Esophagus muscularis mucosa (tissue), 3 donors: Measurements from ENCODE around the gene GNB1.
"Not testable (repeated sequence)": the region's sequence is repeated elsewhere in the genome, so short reads cannot be mapped to it uniquely, and the experiment has no call there.

Experiments
- CTCF ChIP-seq, 3 experiments: fragments of 200-600 bp in 2 of 3; fragments of 450-650 bp in 1 of 3; sonication (generic) in 2 of 3; IDR thresholded peaks; one replicate each; pipeline ENCODE4 v1.5.1; 2017 to 2019; ENCODE audit warnings: antibody characterized with exemption in 3 of 3, mild to moderate bottlenecking in 2 of 3, moderate library complexity in 1 of 3
- EP300 ChIP-seq: sonication (generic); formaldehyde crosslinking; IDR thresholded peaks from one replicate; pipeline ENCODE4 v1.6.1; 2017; ENCODE audit warnings: antibody characterized with exemption

- TF ChIP-seq EP300; CTCF (IDR thresholded peaks at IDR 0.05): not testable (repeated sequence)
These were observed 30.8 kb downstream of the GNB1 start for GRCh38 chr1:1859970-1860697.
